Measurements from ENCODE around the gene PITPNC1.

GRCh38 chr17:67452681-67453554, 75.8 kb downstream of the PITPNC1 start:
- TF ChIP-seq CTCF (IDR thresholded peaks at IDR 0.05) (no peak), EZH2 (IDR thresholded peaks at IDR 0.05; ENCODE audit: borderline replicate concordance, insufficient read depth, low read depth, low read length, poor library complexity, severe bottlenecking) (no peak)
